Measurements from ENCODE around the gene NEMP2. TPM values are rescaled to one million over a fixed set of nuclear protein-coding genes. Genes with fewer than 3 reads are reported as not detected.

Gene NEMP2
- total RNA-seq, 1 donor from 2014 or later: 8.0 TPM

DNA sequence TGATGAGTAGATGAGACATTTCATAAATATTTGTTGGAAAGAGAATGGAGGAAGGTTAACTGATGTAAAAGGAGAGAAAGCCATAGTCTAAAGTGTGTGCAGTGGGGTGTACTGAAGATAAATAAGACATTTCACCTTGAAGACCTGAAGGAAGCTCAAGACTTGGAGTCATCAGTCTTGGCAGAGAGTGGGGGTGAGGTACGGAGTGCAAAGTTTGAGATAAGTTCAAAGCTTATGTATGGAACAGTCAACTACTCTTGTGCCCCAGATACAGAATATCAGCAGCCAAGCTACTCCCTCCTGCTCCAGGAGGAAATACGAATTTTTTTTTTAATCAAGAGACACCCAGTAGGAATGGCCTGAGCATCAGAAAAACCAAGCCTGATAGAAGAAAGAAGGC lies 30.3 kb upstream of the NEMP2 start:
- Histone ChIP-seq H3K27me3 (no peaks in the 10 kb centered on the region), H3K9me3 (peaks cover 11% of the 10 kb centered on the region), H3K4me1 (no peaks in the 10 kb centered on the region), H3K36me3 (no peaks in the 10 kb centered on the region), H3K27ac (no peak overlapping the region), H3K4me3 (no peak overlapping the region)
- ATAC-seq: no peak
- no peak for TF ChIP-seq CTCF (IDR thresholded peaks at IDR 0.05)
- intact Hi-C loops (cut with DNase I): no loop called here
- no peak for DNase-seq

- peaks cover 11% of the 10 kb centered on the region for H3K9me3 ChIP-seq
- H3K27ac ChIP-seq: no peak overlapping the region
- H3K4me1 ChIP-seq: no peaks in the 10 kb centered on the region
- no peaks in the 10 kb centered on the region for H3K36me3 ChIP-seq
- ATAC-seq: no peak
- intact Hi-C loops (cut with DNase I): no loop called here
- H3K27me3 ChIP-seq: no peaks in the 10 kb centered on the region
- DNase-seq: no peak
- H3K4me3 ChIP-seq: no peak overlapping the region
- no peak for TF ChIP-seq CTCF (IDR thresholded peaks at IDR 0.05)
Observed at GRCh38 chr2:190563646-190564045, 29.1 kb upstream of the NEMP2 start.

DNA sequence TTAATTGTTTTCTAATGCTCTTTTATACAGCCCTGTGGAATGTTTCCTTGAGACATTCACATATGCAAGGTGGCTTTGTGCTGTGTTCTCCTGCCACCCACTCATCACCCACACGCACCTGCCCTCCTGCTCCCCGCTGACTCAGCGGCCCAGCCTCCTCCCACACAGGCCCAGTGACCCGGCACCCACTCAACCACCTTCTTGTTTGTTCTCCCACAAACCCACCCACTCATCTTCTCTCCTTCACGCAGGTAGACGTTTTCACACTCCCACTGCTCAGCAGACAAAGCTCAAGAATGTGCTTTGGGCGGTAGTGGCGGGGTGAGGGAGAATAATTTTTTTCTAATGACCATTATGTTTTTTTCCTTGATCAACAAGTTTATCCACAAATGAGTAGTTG lies 28.6 kb upstream of the NEMP2 start:
- DNase-seq (no peak), ATAC-seq (no peak)
- Histone ChIP-seq H3K4me1 (no peaks in the 10 kb centered on the region), H3K27ac (no peak overlapping the region), H3K4me3 (no peak overlapping the region), H3K36me3 (no peaks in the 10 kb centered on the region), H3K27me3 (no peaks in the 10 kb centered on the region), H3K9me3 (peaks cover 10% of the 10 kb centered on the region)
- intact Hi-C loops (cut with DNase I): no loop called here
- TF ChIP-seq CTCF (IDR thresholded peaks at IDR 0.05): no peak

- no peak overlapping the region for H3K4me3 ChIP-seq
- no peaks in the 10 kb centered on the region for H3K4me1 ChIP-seq
- H3K36me3 ChIP-seq: no peaks in the 10 kb centered on the region
- H3K9me3 ChIP-seq: peaks cover under 1% of the 10 kb centered on the region
- H3K27me3 ChIP-seq: no peaks in the 10 kb centered on the region
- H3K27ac ChIP-seq: no peak overlapping the region
- intact Hi-C loops (cut with DNase I): no loop called here
- DNase-seq (no peak), ATAC-seq (no peak)
- no peak for TF ChIP-seq CTCF (IDR thresholded peaks at IDR 0.05)
Observed at GRCh38 chr2:190562121-190562520, 27.6 kb upstream of the NEMP2 start.

DNA sequence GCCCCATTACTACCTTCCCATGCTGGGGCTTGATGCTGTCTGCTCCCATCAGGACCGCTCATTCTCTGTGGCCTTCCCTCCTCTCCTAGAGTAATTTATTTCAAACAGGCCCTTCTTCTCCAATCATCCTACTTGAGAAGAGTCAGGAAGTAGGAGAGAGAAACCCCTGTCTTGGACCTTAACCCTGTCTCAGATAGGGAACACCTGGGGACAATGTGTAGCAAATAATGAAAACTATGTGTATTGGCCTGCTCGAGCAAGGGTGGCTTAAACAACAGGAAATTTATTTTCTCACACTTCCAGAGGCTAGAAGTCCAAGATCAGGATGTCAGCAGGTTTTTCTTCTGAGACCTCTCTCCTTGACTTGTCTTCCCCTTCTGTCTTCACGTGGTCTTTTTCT lies 26.6 kb upstream of the NEMP2 start:
- Histone ChIP-seq H3K27me3 (no peaks in the 10 kb centered on the region), H3K36me3 (no peaks in the 10 kb centered on the region), H3K4me1 (no peaks in the 10 kb centered on the region), H3K27ac (no peak overlapping the region), H3K4me3 (no peak overlapping the region), H3K9me3 (no peaks in the 10 kb centered on the region)
- ATAC-seq (no peak), DNase-seq (no peak)
- intact Hi-C loops (cut with DNase I): no loop called here
- TF ChIP-seq CTCF (IDR thresholded peaks at IDR 0.05): no peak

- H3K27me3 ChIP-seq: no peaks in the 10 kb centered on the region
- no peaks in the 10 kb centered on the region for H3K9me3 ChIP-seq
- intact Hi-C loops (cut with DNase I): no loop called here
- no peaks in the 10 kb centered on the region for H3K36me3 ChIP-seq
- ATAC-seq (no peak), DNase-seq (no peak)
- H3K27ac ChIP-seq: no peak overlapping the region
- no peak for TF ChIP-seq CTCF (IDR thresholded peaks at IDR 0.05)
- H3K4me1 ChIP-seq: no peaks in the 10 kb centered on the region
- H3K4me3 ChIP-seq: no peak overlapping the region
Observed at GRCh38 chr2:190554357-190555006, 20.0 kb upstream of the NEMP2 start.

All from upper lobe of right lung (tissue), 1 donor.